NCI-H2196 treated with DMSO at 0.1 percent for 48 hours (cell line): ENCODE data around the gene TOR4A.
A peak's percentile ranks its signal among the peaks of the same experiment; 100 is the strongest.

Experiments used
- DNase-seq: peaks from one replicate; lab custom pipeline; 2025; ENCODE audit not compliant: unreplicated experiment; lab: John Stamatoyannopoulos, UW

TOR4A gene

DNA sequence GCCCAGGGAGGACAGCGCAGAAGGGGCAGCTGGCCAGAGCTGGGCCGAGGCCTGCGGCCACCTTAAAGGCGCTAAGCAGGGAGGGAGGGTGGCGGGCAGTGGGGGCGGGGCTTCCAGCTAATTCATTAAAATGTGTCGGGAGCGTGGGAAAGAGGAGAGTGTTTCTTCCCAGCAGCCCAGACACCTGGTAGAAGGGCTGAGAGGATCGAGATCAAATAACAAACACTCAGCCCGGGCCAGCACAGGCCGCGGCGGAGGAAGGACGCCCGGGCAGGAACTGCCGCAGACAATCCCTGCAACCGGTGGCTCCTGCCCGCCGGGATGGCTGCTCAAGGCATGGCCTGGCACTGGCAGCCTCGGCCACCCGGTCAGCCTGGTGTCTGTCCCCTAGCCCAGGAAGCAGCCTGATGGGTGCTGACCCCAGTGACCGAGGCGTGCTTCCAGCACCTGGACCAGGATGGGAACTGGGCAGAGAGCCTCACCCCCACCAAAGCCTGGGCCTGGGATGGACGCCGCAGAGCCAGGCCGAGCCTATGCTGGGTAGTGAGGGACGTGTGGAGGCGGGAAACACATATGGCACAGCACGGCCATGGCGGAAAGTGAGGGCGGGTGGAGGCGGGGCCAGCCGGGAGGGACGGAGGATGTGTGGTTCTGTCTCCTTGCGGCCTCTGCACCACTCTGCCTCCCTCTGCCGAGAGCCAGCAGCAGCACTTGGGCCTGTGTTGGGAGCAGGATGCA is 27.7 kb downstream of the TOR4A start:
- DNase-seq, result peak; percentile 82

- DNase-seq, result no peak
These were observed 28.2 kb downstream of the TOR4A start for GRCh38 chr9:137305798-137306065.

GRCh38 chr9:137306066-137306849 is 28.7 kb downstream of the TOR4A start:
- DNase-seq, result no peak

DNA sequence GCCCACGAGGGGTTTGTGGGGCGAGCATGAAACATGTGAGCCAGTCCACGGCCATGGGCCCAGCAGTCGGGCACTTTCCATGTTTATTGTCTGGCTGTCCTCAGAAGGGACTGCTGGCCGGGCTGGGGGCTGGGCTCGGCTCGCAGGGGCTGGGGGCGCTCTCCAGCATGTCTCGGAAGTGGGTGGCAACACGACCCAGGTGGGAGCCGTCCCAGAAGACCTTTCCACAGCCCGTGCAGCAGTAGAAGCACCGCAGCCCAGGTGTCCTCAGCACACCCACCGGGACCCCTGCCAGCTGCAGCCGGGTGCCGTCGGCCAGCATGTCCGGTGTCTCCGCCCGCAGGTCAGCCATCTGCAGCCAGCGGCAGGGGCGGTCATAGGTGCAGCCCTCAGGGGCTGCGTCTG is 29.3 kb downstream of the TOR4A start:
- no peak for DNase-seq

DNA sequence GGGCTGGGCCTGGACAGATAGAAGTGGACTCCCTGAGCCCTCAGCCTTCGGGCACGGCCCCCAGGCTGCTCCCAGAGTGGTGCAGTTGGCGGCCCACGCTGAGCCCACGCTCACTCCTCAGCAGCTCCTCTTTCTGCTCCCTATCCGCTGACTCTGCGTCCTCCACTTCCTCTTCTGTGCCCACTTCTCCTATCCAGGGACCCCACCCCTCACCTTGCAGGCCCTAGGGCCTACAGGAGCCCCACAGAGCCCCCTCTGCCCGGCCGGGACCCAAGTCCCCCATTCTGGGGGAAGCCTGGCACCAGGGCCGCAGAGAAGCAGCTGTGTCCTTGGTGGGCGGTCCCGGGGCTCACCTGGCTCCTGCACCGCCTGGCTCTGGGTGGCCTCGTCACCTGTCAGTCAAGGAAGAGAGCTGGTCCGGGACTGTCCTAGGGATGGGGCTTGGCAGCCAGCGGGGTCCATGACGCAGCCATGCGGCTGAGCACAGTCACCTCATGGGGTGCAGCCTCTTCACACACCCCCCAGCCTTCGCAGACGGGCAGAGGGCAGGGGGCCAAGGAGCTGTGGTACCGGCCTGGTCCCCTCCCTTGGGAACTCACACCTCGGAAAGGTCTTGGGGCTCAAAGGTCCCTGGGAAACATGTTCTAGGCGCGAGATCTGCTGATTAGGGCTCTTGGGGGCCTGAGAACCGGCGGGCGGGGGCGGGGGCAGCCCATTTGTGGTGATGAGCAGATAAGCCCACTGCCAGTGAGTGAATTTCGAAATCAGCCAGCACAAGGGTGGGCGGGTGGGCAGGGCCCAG is 29.9 kb downstream of the TOR4A start:
- DNase-seq, result no peak

DNA sequence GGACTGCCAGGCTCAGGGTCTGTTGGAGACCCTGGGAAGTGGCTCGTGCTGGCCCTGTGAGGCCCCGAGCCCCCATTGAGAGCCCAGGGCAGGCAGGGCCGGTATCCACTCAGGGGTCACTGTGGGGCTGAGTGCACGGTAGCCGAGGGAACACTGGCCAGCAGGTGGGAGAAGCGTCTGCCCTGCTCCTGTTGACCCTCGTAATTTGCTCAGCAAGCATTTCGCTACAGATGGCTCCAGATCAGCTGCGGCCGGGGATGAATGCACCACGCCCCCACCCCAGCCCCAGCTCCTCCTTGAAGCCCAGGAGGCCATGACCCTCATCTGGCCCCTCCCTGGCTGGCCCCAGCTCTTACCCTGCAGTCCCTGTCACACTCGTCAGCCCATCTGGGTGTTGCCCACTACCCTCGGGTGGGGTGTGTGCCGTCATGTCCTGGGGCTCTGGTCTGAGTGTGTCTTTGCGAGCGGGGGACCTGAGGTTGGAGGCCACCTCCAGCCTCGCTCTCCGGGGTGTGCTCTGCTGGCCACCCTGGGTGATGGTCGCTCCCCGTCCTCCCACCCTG is 30.6 kb downstream of the TOR4A start:
- DNase-seq, result no peak

DNA sequence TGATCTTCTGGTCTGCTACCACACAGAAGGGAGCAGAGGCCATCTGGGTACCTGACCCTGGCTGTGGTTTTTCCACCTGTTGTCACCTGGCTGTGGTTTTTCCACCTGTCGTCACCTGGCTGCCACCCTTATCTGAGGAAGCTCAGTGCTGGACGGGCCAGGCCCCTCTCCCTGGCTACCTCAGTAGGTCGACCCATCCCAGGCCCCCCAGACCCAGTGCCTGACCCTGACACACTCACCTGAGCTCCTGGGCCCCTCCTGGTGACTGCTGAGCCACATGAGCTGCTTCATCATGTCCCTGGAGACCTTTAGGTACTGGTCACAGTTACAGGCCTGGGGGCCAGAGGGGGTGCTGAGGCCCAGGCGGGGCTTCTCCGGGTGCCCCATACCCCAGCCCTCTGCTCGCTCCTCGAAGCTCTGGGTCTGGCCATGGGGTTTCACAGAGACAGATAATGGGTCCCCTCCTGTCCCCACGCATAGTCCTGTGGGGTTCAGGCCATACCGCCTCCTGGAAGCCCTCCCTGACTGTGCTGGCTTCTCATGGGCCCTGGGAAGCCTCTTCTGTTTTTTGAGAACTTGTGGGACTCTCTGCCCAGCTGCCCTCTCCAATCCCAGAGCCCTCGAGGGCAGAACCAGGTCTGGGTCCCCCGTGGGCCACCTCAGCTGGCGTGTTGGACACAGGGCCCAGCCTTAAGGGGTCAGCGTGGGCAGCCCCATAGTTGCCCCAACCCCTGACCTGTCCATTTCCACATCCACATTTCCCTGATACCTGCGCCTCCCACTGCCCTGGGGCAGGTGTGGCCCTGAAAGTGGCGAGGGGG is 32.1 kb downstream of the TOR4A start:
- DNase-seq, result no peak

DNA sequence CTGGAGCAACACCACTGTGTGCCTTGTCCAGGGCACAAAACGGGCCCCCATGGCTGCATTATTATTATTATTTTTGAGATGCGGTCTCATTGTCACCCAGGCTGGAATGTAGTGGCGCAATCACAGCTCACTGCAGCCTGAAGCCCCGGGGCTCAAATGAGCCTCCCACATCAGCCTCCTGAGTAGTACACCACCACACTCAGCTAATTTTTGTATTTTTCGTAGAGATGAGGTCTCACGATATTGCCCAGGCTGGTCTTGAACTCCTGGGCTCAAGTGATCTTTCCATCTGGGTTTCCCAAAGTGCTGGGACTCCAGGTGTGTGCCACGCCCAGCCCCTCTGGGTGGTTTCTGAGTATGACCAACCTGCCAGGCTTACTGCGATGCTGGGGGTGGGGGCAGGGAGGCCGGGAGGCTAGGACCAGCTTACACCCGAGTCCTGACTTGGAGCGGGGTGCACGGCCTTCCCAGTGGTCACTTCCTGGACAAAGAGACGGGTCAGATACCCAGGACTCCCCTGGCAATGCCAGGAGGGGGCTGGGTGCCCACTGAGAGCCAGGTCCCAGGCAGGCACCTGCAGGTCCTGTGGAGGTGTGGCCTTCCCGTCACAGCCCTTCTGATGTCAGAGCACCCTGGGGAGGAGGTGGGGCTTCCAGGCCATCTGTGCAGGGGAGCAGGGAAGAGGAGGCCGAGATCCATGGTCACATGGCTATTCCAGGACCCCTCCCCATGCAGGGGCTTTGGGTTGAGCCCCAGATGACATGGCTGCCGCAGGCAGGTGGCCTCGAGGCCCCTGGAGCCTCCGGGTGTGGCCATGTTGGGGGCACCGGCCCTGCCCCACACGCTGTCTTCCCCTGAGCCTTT is 32.9 kb downstream of the TOR4A start:
- DNase-seq, result peak; percentile 16

DNA sequence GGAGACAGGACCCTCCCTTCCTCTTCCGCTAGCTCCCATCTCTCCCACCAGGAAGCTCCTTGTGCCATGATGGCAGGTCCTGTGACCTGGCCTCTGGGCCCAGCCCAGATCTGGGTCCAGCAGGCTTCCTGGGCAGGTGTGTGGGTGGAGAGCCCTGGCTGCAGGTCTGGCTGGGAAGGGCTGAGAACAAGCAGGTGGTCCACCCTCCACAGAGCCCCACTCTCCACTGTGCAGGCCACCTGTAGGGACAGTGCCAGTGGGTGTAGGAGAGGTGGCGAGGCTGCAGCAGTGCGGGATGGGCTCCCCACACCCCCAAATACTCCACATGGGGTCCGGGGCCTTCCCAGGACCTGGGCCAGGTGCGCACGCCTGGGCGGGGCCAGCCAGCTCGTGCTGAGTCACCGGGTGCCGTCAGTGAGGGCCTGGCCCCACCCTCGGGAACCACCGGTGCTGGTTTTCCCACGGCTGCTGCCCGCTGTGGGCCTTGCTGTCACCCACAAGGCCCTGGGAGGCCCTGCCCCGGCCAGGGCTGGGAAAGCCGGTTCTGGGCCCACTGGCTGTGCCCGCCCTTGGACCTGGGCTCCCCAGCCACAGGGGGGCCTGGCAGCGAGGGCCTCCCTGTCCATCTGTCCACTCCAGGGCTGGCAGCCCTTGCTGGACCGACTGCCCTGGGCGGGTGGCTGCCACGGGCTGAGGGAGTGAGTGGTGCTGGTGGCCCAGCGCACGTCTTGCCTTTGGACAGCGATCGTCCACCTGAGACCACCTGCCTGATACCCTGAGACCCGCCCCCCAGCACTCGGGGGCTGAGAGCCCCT is 33.9 kb downstream of the TOR4A start:
- peak; percentile 54 for DNase-seq

DNA sequence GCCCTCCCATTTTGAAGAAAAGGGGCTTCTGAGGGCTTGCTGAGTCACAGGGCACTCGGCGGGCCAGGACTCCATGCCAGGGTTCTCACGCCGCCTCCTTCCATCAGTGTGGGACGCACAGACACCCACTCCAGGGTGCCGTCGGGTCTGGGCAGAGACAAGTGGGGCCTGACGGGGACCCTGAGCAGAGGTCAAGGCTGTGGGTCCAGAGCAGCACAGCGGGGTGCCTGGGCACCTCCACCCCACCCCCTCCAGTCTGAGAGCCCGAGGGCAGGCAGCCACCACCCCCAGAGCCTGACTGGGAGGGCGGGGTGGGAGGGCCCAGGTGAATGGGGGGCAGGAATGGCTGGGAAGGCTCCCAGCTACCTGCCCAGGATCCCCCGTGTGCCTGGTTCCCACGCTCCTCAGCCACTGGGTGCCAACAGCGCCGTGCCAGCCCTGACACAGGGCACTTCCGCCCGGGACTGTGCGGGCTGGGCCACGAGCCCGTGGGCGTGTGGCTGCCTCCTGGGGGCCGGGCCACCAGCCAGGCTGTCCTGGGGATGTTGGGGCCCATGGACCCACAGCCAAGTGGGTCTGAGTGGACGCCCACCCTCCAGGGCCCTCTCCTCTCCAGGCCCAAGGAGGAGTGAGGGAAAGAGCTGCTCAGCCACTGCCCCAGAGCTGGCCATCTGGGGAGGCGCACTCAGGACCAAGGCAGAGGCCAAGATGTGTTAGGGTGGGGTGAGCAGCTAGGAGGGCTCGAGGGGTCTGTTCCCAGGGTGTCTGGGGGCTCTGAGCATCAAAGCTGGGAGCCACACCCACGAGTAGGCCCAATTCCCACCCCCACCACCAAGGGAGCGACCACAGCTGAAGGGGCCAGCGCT is 34.7 kb downstream of the TOR4A start:
- DNase-seq, result no peak

GRCh38 chr9:137312852-137313325 is 35.4 kb downstream of the TOR4A start:
- DNase-seq, result no peak

DNA sequence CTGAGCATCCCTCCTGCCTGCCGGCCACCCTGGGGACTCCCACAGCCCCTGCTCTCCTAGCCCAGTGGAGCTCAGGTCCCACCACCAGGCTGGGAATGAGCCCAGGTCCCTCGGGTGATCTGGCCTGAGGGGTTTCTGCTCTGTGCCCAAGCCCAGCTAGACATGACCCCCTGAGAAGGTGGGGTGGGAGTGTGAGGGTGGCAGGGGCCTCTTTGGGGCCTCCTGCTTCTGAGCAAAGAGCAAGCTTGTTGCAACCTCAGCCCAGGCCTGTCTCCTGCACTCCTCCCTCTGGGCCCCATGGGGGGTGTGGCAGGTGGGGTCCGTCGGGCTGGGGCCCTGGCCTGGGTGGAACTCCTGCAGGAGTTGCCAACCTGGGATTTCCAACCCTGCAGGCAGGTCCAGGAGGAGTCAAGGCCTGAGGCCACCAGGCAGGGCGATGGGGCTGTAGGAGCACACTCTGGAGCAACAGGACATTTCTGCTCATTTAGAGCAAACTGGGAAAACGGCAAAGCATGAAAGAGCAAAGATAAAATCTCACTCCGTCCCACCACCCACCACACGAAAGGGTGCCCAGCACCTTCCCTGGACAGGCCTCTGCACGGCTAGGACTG is 35.9 kb downstream of the TOR4A start:
- no peak for DNase-seq

DNA sequence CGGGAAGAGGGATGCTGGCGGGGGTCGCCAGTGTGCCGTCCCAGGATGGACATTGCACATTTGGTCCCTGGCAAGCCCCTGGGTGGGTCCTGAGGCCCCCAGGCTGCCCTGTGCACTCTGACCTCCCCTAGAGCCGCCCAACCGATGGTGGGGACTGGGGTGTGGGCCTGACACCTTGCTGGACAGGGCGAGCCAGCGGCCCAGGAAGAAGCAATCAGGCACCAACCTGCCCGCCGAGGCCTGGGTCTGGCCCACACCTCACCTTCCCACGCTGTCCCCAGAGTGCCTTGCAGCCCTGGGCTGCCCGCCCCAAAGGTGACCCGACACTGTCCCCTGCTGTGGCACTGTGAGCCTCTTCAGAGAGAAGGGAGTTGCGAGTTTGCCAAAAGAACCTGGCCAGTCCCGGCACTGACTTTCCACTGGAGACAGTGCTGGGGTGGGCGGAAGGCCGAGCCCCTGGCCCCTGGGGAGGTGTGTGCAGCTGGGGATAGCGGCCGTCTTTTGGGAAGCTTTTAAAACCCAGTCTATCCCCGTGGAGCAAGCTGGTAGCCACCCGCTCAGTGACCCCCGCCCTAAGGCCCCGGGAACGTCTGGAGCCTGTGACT is 36.5 kb downstream of the TOR4A start:
- no peak for DNase-seq

GRCh38 chr9:137314561-137315560 is 37.3 kb downstream of the TOR4A start:
- no peak for DNase-seq

DNA sequence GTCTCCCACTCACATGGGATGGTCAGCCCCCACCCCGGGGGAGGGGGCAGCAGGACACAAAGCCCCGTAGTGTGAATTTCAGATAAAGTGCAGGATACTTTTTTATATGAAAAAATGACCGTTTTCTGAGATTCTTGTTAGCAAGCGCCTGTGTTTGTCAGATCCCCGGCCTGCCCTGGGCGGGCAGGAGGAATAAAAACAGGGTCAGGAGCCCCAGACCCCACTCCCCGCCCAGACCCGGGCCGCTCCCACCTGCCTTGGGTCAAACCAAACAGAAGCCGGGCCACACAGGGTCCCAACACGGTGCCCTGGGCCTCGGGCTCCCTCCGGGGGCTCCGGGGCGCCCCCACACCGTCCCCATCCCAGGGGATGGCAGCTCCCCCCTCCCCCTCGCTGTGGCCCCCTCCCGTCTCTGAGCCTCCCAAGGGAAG is 38.1 kb downstream of the TOR4A start:
- DNase-seq, result no peak
